ENCODE data around the gene ABHD8. TPM values are rescaled to one million over a fixed set of nuclear protein-coding genes. Genes with fewer than 3 reads are reported as not detected.

Gene ABHD8, protein sequence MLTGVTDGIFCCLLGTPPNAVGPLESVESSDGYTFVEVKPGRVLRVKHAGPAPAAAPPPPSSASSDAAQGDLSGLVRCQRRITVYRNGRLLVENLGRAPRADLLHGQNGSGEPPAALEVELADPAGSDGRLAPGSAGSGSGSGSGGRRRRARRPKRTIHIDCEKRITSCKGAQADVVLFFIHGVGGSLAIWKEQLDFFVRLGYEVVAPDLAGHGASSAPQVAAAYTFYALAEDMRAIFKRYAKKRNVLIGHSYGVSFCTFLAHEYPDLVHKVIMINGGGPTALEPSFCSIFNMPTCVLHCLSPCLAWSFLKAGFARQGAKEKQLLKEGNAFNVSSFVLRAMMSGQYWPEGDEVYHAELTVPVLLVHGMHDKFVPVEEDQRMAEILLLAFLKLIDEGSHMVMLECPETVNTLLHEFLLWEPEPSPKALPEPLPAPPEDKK
- total RNA-seq = 20.2 TPM in 2 replicates

GRCh38 chr19:17303167-17303939, at the start of gene ABHD8:
TSS of gene ABHD8 (minus strand) at chr19:17303425. CDS start at chr19:17301616, 1,809 bp downstream.

GRCh38 chr19:17336872-17337674, 33.8 kb upstream of the ABHD8 start, which contains the start of gene GTPBP3:
TSS of gene GTPBP3 (plus strand) at chr19:17337553. CDS start at chr19:17337612, 59 bp downstream.

DNA sequence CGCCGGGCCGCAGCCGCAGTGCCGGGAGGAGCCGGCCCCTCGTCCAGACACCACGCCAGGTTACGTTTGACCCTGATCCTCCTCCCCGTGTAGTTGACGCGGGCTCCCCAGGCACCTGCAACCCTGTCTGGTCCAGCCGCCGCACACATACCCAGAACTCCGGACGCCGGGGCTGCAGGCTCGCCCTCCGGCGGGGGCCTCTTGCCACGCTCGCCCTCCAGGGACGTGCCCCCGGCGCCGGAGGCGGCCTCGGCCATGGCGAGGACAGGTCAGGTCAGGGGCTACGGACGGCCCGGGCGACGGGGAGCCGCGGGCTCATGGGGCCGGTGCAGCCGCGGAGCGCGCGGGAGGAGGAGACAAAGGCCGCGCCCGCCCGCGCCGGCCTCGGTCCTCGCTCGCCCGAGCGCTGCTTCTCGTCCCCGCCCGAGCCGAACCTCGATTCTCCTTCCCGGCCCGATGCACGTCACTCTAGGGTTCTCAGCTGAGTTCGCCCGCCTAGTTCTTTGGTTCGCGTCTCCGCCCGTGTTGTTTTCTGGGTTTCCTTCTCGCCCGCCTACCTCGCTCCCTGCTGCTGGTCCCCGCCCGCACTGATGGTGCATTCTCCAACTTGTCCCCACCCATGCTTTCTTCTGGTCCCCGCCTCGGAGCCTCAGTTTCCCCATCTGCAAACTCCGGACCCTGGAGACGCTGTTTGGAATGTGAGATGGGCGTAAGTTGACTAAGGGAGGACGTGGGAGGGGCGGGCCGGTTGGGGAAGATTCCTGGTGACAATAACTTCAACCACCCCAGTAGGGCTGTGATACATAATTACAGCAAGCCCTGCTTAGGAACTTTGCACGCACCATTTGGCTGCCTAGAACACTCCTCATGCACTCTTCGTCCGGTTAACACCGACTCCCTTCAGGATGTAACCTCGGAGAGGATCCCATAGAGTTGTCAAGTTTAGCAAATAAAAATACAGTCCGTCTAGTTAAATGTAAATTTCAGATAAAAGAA, 31.5 kb upstream of the ABHD8 start, which contains the start of gene ANO8:
TSS of gene ANO8 (minus strand) at position 442 of the 996 bp plus-strand sequence. CDS start at position 257, 185 bp downstream.

GRCh38 chr19:17309198-17309964, 6.2 kb upstream of the ABHD8 start, which contains the start of gene DDA1:
TSS of gene DDA1 (plus strand) at chr19:17309563. CDS start at chr19:17309655, 92 bp downstream.

DNA sequence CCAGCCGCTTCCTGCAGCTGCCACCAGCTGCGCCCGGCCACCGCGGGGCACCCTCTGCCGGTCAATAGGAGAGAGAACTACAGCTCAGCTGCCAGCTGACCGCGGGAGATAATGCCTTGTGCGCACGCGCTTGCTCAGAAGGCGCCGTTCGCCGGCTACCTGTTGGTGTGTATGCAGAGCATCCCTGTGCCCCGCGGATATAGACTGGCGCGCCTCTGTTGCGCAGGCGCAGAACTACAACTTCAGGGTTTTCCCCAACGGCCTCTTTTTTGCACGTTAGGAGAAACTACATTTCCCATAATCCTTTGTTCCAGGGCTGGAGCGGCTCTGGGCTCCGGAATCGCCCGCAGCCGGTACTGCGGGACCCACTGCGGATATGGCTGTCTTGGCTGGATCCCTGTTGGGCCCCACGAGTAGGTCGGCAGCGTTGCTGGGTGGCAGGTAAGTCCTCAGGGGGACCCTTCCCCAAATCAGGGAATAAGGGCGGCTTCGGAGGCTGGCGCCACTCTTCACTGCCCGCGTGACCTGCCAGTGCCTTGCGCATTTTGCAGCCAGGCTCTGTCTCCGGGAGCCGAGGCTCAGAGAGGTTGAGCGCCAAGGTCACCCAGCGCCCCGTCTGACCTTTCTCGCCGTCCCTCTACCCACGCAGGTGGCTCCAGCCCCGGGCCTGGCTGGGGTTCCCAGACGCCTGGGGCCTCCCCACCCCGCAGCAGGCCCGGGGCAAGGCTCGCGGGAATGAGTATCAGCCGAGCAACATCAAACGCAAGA, 2.5 kb upstream of the ABHD8 start, which contains the start of gene MRPL34:
TSS of gene MRPL34 (plus strand) at position 356 of the 768 bp plus-strand sequence. CDS start at position 377, 21 bp downstream.

DNA sequence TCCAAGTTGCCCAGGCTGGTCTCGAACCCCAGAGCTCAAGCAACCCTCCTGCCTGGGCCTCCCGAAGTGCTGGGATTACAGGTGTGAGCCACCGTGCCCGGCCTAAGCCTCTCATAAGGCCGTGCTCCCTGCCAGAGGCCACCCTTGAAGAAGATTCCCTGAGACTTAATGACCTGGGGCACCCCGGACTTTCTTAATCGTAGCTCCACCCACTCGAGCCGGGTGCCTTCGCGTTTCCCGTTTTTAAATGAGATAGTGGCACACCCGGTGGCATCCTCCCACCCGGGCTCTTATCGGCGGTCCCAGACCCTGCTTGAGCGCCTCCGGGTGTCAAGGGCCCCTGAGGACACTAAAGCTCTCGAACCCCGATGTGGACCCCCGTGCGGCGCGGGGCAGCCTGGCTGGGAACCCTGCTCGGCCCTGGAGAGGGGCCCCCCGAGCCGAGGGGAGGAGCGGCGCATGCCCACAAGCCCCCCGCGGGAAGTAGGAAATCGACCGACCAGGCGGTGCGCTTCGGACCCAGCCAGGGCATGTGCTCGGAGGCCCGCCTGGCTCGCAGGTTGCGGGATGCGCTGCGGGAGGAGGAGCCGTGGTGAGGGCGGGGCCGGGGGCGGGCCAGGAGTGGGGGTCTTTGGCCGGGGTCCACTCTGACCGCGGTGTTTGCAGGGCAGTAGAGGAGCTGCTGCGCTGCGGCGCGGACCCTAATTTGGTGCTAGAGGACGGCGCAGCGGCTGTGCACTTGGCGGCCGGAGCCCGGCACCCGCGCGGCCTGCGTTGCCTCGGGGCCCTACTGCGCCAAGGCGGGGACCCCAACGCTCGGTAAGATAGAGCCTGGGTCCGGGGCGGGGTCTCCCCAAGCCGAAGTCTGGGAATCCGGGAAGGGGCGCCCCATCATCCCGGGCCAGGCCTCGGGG, 21.6 kb downstream of the ABHD8 start, which contains the start of gene ANKLE1:
TSS of gene ANKLE1 (plus strand) at position 511 of the 914 bp plus-strand sequence. CDS start at position 531, 20 bp downstream.

DNA sequence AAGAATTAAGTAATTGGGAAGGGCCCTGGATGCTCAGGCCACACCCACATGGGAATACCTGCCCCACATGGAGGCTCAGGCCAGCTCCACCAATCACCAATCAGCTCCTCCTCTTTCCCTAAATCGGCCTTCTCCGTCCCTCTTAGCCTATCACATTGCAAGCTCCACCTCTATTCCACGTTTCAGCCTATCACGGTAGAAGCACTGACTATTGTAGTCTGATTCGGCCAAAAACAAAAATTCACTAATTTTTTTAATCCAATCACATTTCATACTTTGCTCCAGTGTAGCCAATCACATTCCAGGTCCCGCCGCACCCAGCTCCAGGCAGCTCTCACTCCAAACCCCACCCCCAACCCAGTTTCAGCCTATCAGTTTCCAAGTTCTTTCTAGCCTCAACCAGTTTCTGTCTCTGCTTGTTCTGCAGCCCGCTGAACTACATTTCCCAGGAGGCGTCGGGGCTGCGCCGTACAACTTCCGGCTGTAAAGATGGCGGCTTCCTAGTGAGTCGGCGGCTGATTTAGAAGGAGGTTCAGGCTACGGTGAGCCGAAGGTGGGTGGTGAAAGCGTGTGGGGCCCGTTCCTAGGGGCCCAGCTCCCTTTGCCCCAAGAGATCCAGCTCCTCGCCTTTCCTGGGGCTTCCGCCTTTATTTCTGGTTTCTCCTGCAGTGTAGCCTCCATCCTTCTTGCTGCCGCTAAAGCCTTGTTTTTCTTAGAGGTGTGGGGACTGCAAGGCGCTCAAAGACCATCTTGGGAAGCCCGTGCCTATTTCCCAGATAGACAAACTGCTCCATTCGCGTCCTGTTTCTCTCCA, 36.0 kb downstream of the ABHD8 start, which contains the start of gene BABAM1:
TSS of gene BABAM1 (plus strand) at position 469 of the 814 bp plus-strand sequence. CDS start 1,364 bp downstream, outside the sequence.

DNA sequence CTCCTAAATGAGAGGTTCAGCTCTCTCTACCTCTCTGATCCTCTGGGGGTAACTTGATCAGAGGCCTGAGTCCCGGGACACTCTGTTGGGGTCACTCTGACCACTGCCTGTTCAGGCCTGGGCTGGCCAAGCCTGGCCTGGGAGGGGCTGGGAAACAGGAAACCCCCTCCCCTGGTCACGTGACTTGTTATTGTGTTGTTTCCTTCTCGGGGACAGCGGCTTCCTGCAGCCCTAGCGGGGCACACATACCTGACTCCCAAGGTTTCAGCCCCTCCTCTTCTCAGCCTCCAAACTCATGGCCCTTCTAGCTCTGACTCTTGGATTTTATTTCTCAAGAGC, 38.6 kb downstream of the ABHD8 start, which contains the start of gene USHBP1:
TSS of gene USHBP1 (minus strand) at position 105 of the 339 bp plus-strand sequence. CDS start 446 bp downstream, outside the sequence.

GRCh38 chr19:17245535-17245984, 57.7 kb downstream of the ABHD8 start, which contains the start of gene NR2F6:
TSS of gene NR2F6 (minus strand) at chr19:17245919. CDS start at chr19:17245220, 699 bp downstream.

Other genes starting within 250 kb of the ABHD8 start
- 7.5 and 10.8 TPM in 2 replicates for gene HAUS8, start 228.0 kb downstream of the ABHD8 start, total RNA-seq
- gene MYO9B, start 227.6 kb downstream of the ABHD8 start, total RNA-seq = 48.7 and 66.0 TPM in 2 replicates
- 13.6 and 25.4 TPM in 2 replicates for gene USE1, start 88.1 kb downstream of the ABHD8 start, total RNA-seq
- 6.6 and 9.0 TPM in 2 replicates for gene OCEL1, start 77.2 kb downstream of the ABHD8 start, total RNA-seq
- 73.4 and 98.0 TPM in 2 replicates for gene NR2F6, start 57.5 kb downstream of the ABHD8 start, total RNA-seq
- not detected in 2 replicates for gene USHBP1, start 38.7 kb downstream of the ABHD8 start, total RNA-seq
- gene BABAM1, start 36.0 kb downstream of the ABHD8 start, total RNA-seq = 131 and 138 TPM in 2 replicates
- under 0.01 and 0.29 TPM in 2 replicates for gene ANKLE1, start 21.5 kb downstream of the ABHD8 start, total RNA-seq
- 101 and 111 TPM in 2 replicates for gene MRPL34, start 2.4 kb upstream of the ABHD8 start, total RNA-seq
- 49.0 and 67.9 TPM in 2 replicates for gene DDA1, start 6.1 kb upstream of the ABHD8 start, total RNA-seq
- gene ANO8, start 31.4 kb upstream of the ABHD8 start, total RNA-seq = 2.3 and 3.7 TPM in 2 replicates
- 12.9 and 26.5 TPM in 2 replicates for gene GTPBP3, start 34.1 kb upstream of the ABHD8 start, total RNA-seq
- gene PLVAP, start 73.9 kb upstream of the ABHD8 start, total RNA-seq = not detected in 2 replicates
- gene CCDC194, start 90.8 kb upstream of the ABHD8 start, total RNA-seq = not detected in 2 replicates
- 0.86 and 5.7 TPM in 2 replicates for gene BST2, start 102.2 kb upstream of the ABHD8 start, total RNA-seq
- gene MVB12A, start 116.6 kb upstream of the ABHD8 start, total RNA-seq = 143 and 159 TPM in 2 replicates
- not detected in 2 replicates for gene TMEM221, start 145.2 kb upstream of the ABHD8 start, total RNA-seq
- not detected in 2 replicates for gene NXNL1, start 157.5 kb upstream of the ABHD8 start, total RNA-seq
- 10.1 and 12.2 TPM in 2 replicates for gene SLC27A1, start 167.1 kb upstream of the ABHD8 start, total RNA-seq
- 79.6 and 89.1 TPM in 2 replicates for gene PGLS, start 208.2 kb upstream of the ABHD8 start, total RNA-seq